Measurements from ENCODE around the gene CISD1. TPM values are rescaled to one million over a fixed set of nuclear protein-coding genes. Genes with fewer than 3 reads are reported as not detected.

Gene CISD1
- total and polyA plus RNA-seq, 2 experiments from 2014 or later = 40.4 to 97.6 TPM

DNA sequence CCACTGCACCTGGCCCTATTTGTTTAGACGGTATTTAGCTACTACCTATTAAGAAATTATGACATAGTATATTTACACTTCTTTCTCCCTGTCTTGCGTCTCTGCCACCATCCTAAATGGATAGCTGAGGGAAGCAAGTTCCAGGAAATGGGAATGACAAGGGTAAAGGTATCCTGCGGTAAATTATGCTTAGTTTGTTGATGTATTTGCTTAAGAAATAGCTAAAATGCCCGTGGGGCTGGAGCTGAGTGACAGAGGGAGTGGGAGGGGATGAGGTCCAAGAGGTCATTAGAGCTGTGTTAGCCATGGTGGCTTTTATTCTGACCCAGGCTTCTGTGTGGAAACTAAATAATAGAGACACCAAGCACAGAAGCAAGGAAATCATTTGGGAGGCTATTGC is 36.9 kb downstream of the CISD1 start:
- Histone ChIP-seq H3K4me3 (no peak overlapping the region), H3F3A (ENCODE audit: insufficient read depth) (no peaks in the 10 kb centered on the region), H3K27ac (no peak overlapping the region), H3K79me2 (ENCODE audit: insufficient read depth) (no peaks in the 10 kb centered on the region), H2AFZ (no peak overlapping the region), H4K20me1 (ENCODE audit: insufficient read depth) (no peaks in the 10 kb centered on the region), H3K4me1 (ENCODE audit: insufficient read depth) (no peaks in the 10 kb centered on the region), H3K9me2 (ENCODE audit: insufficient read depth) (no peaks in the 10 kb centered on the region), H3K36me3 (ENCODE audit: low read depth) (no peaks in the 10 kb centered on the region), H3K27me3 (replicated peaks; ENCODE audit: insufficient read depth) (no peaks in the 10 kb centered on the region), H3K4me2 (ENCODE audit: unreplicated experiment) (no peak overlapping the region), H3K9me3 (ENCODE audit: low read depth) (no peaks in the 10 kb centered on the region), H3K9ac (no peak overlapping the region)
- DNase-seq = no peak
- WGBS, 2 experiments (ENCODE audit: low coverage in 1 of 2, low lambda C conversion rate in 2 of 2, missing lambda C conversion rate in 2 of 2) = 61 to 67% methylated on average over 4 of the region's 4 CpGs
- in situ Hi-C loops (cut with MboI) = no loop called here
- TF ChIP-seq EZH2 (IDR thresholded peaks at IDR 0.05; ENCODE audit: insufficient read depth, poor library complexity, severe bottlenecking) = no peak
- no peak for TF ChIP-seq EZH2phosphoT487 (IDR thresholded peaks at IDR 0.05; ENCODE audit: insufficient read depth, low read depth)

DNA sequence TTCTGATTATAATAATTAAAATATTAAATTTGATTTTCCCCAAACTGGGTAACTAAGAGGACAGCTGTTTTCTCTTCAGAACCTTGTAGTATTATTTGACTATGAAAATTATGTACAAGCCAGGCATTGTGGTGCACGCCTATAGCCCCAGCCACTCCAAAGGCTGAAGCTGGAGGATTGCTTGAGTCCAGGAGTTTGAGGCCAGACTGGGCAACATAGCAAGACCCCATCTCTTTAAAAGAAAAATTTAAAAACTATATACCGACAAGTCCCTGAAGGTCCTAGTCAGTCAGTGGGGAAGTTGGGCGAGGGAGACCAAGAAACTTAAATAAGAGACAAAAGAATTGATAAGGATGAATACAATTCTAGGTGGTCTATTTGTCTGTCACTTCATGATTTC is 38.7 kb downstream of the CISD1 start:
- no peaks in the 10 kb centered on the region for H3K9me2 ChIP-seq (ENCODE audit: insufficient read depth)
- in situ Hi-C loops (cut with MboI) = no loop called here
- no peak overlapping the region for H3K4me2 ChIP-seq (ENCODE audit: unreplicated experiment)
- no peaks in the 10 kb centered on the region for H3K9me3 ChIP-seq (ENCODE audit: low read depth)
- no peaks in the 10 kb centered on the region for H4K20me1 ChIP-seq (ENCODE audit: insufficient read depth)
- no peaks in the 10 kb centered on the region for H3F3A ChIP-seq (ENCODE audit: insufficient read depth)
- H3K9ac ChIP-seq = no peak overlapping the region
- no peaks in the 10 kb centered on the region for H3K36me3 ChIP-seq (ENCODE audit: low read depth)
- no peaks in the 10 kb centered on the region for H3K4me1 ChIP-seq (ENCODE audit: insufficient read depth)
- H3K27me3 ChIP-seq (replicated peaks; ENCODE audit: insufficient read depth) = no peaks in the 10 kb centered on the region
- DNase-seq = no peak
- no peak overlapping the region for H3K27ac ChIP-seq
- no peak overlapping the region for H2AFZ ChIP-seq
- 47 to 64% methylated on average over 3 of the region's 3 CpGs for WGBS, 2 experiments (ENCODE audit: low coverage in 1 of 2, low lambda C conversion rate in 2 of 2, missing lambda C conversion rate in 2 of 2)
- H3K4me3 ChIP-seq = no peak overlapping the region
- TF ChIP-seq EZH2phosphoT487 (IDR thresholded peaks at IDR 0.05; ENCODE audit: insufficient read depth, low read depth) (no peak), EZH2 (IDR thresholded peaks at IDR 0.05; ENCODE audit: insufficient read depth, poor library complexity, severe bottlenecking) (no peak)
- no peaks in the 10 kb centered on the region for H3K79me2 ChIP-seq (ENCODE audit: insufficient read depth)

DNA sequence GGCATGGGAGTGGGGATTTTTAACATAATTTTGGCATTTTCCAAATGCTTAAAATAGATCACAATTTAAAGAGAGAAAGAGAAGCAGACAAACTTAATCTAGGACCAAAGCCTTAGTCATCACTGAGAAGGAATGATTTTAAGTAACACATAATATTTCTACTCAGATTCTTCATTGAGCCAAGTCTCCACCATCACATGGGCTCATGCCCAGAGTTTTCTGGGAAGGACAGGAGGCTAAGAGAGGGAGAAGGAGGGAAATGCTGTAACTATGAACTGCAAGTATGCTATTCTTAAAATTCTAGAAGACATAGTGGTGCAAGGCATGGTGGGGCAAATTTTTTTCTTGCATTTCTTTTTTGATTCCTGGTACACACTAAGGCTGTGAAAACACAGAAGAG is 42.1 kb downstream of the CISD1 start:
- in situ Hi-C loops (cut with MboI) = no loop called here
- TF ChIP-seq EZH2 (IDR thresholded peaks at IDR 0.05; ENCODE audit: insufficient read depth, poor library complexity, severe bottlenecking) = no peak
- TF ChIP-seq EZH2phosphoT487 (IDR thresholded peaks at IDR 0.05; ENCODE audit: insufficient read depth, low read depth) = no peak

DNA sequence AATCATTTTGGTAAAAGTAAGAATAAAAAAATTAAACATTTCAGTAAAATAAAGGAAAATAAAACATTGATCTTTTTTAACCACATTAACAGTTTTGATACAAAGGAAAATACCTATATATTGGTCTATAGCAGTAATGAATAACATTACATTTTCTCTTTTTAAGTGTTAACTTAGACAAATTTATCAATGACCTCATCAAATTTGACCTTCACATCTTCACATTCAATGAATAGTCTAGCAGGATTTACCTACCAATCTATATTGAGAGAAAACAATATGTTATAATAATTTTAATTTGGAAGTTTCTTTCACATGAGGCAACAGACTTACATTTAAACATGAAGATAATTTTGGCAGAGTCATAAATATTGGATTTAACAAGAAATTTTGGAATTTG is 47.9 kb downstream of the CISD1 start:
- H3K36me3 ChIP-seq (ENCODE audit: low read depth) = no peaks in the 10 kb centered on the region
- no peaks in the 10 kb centered on the region for H3K4me1 ChIP-seq (ENCODE audit: insufficient read depth)
- H3K9me2 ChIP-seq (ENCODE audit: insufficient read depth) = no peaks in the 10 kb centered on the region
- H3K79me2 ChIP-seq (ENCODE audit: insufficient read depth) = no peaks in the 10 kb centered on the region
- H3F3A ChIP-seq (ENCODE audit: insufficient read depth) = no peaks in the 10 kb centered on the region
- no peaks in the 10 kb centered on the region for H4K20me1 ChIP-seq (ENCODE audit: insufficient read depth)
- H3K4me3 ChIP-seq = no peak overlapping the region
- TF ChIP-seq EZH2phosphoT487 (IDR thresholded peaks at IDR 0.05; ENCODE audit: insufficient read depth, low read depth) (no peak), EZH2 (IDR thresholded peaks at IDR 0.05; ENCODE audit: insufficient read depth, poor library complexity, severe bottlenecking) (no peak)
- DNase-seq = no peak
- H2AFZ ChIP-seq = no peak overlapping the region
- H3K4me2 ChIP-seq (ENCODE audit: unreplicated experiment) = no peak overlapping the region
- H3K9me3 ChIP-seq (ENCODE audit: low read depth) = no peaks in the 10 kb centered on the region
- no peak overlapping the region for H3K9ac ChIP-seq
- in situ Hi-C loops (cut with MboI) = no loop called here
- H3K27ac ChIP-seq = no peak overlapping the region
- H3K27me3 ChIP-seq (replicated peaks; ENCODE audit: insufficient read depth) = no peaks in the 10 kb centered on the region

More for the DNA sequence above, 42.1 kb downstream of the CISD1 start:
- no peaks in the 10 kb centered on the region for H3K79me2 ChIP-seq (ENCODE audit: insufficient read depth)
- no peak overlapping the region for H3K9ac ChIP-seq
- H3K4me3 ChIP-seq = no peak overlapping the region
- DNase-seq = no peak
- H3K27me3 ChIP-seq (replicated peaks; ENCODE audit: insufficient read depth) = no peaks in the 10 kb centered on the region
- H4K20me1 ChIP-seq (ENCODE audit: insufficient read depth) = no peaks in the 10 kb centered on the region
- H3K9me2 ChIP-seq (ENCODE audit: insufficient read depth) = no peaks in the 10 kb centered on the region
- H3K36me3 ChIP-seq (ENCODE audit: low read depth) = no peaks in the 10 kb centered on the region
- no peaks in the 10 kb centered on the region for H3K9me3 ChIP-seq (ENCODE audit: low read depth)
- H3F3A ChIP-seq (ENCODE audit: insufficient read depth) = no peaks in the 10 kb centered on the region
- H3K4me1 ChIP-seq (ENCODE audit: insufficient read depth) = no peaks in the 10 kb centered on the region
- no peak overlapping the region for H2AFZ ChIP-seq
- H3K4me2 ChIP-seq (ENCODE audit: unreplicated experiment) = no peak overlapping the region
- no peak overlapping the region for H3K27ac ChIP-seq

DNA sequence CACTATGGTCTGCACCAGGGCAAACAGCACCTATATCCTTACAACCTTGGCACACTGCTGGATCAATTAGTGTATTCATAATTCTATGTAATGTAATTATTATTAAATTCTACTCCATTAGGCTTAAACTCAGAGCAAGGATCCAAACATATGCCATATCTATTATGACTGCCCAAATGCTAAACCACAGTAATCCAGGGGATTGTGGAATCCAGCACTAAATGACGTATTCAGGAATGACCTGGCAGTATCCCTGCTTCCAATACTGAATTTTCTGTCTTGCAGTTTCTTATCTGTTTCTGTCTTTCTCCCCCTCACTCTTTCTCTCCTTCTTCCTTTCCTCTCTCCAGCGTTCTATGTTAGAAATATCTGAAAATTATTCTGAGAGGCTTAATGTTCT is 49.4 kb downstream of the CISD1 start:
- H3K4me2 ChIP-seq (ENCODE audit: unreplicated experiment) = no peak overlapping the region
- no peaks in the 10 kb centered on the region for H3K4me1 ChIP-seq (ENCODE audit: insufficient read depth)
- H3K27ac ChIP-seq = no peak overlapping the region
- H3K9me3 ChIP-seq (ENCODE audit: low read depth) = no peaks in the 10 kb centered on the region
- H3K4me3 ChIP-seq = no peak overlapping the region
- WGBS, 2 experiments (ENCODE audit: low coverage in 1 of 2, low lambda C conversion rate in 2 of 2, missing lambda C conversion rate in 2 of 2) = 53 to 57% methylated on average over 2 of the region's 2 CpGs
- no peaks in the 10 kb centered on the region for H3K36me3 ChIP-seq (ENCODE audit: low read depth)
- H2AFZ ChIP-seq = no peak overlapping the region
- no peaks in the 10 kb centered on the region for H4K20me1 ChIP-seq (ENCODE audit: insufficient read depth)
- H3K9ac ChIP-seq = no peak overlapping the region
- no peaks in the 10 kb centered on the region for H3K79me2 ChIP-seq (ENCODE audit: insufficient read depth)
- H3F3A ChIP-seq (ENCODE audit: insufficient read depth) = no peaks in the 10 kb centered on the region
- TF ChIP-seq EZH2 (IDR thresholded peaks at IDR 0.05; ENCODE audit: insufficient read depth, poor library complexity, severe bottlenecking) (no peak), EZH2phosphoT487 (IDR thresholded peaks at IDR 0.05; ENCODE audit: insufficient read depth, low read depth) (no peak)
- peak; percentile 18 for DNase-seq
- in situ Hi-C loops (cut with MboI) = no loop called here
- no peaks in the 10 kb centered on the region for H3K27me3 ChIP-seq (replicated peaks; ENCODE audit: insufficient read depth)
- no peaks in the 10 kb centered on the region for H3K9me2 ChIP-seq (ENCODE audit: insufficient read depth)
